Osteoblast (primary cell): Measurements from ENCODE around the gene LLGL1. TPM values are rescaled to one million over a fixed set of nuclear protein-coding genes. Genes with fewer than 3 reads are reported as not detected.

Source experiments
- DNase-seq: peaks from one replicate; pipeline ENCODE4 v3.0.0; 2011; ENCODE audit warnings: low spot score, mixed read lengths; ENCODE audit not compliant: insufficient read length; ENCODE audit errors: missing footprints
- H2AFZ ChIP-seq: 2 replicates; pipeline ENCODE4 v1.6.0; 2011; ENCODE audit warnings: mild to moderate bottlenecking, low read length
- H3K27ac ChIP-seq: 2 replicates; pipeline ENCODE4 v1.5.1; 2011; ENCODE audit warnings: mild to moderate bottlenecking, low read depth, low read length, moderate library complexity
- H3K27me3 ChIP-seq: 2 replicates; pipeline ENCODE4 v1.6.0; 2012; ENCODE audit warnings: mild to moderate bottlenecking, control low read depth, inconsistent platforms, low read length, moderate library complexity; ENCODE audit not compliant: insufficient read depth
- H3K36me3 ChIP-seq: 2 replicates; pipeline ENCODE4 v1.5.1; 2011; ENCODE audit warnings: mild to moderate bottlenecking, low read length, control low read depth, moderate library complexity; ENCODE audit not compliant: insufficient read depth
- H3K4me1 ChIP-seq: 2 replicates; pipeline ENCODE4 v1.5.1; 2011; ENCODE audit warnings: mild to moderate bottlenecking, low read length, control low read depth, moderate library complexity; ENCODE audit not compliant: insufficient read depth
- H3K4me2 ChIP-seq: 2 replicates; pipeline ENCODE4 v1.6.0; 2011; ENCODE audit warnings: mild to moderate bottlenecking, low read length; ENCODE audit not compliant: insufficient read depth
- H3K4me3 ChIP-seq: fragments of 200-600 bp; sonication (generic); 3 replicates; pipeline ENCODE4 v1.5.1; 2012; ENCODE audit warnings: mild to moderate bottlenecking, low read length, inconsistent platforms; ENCODE audit not compliant: insufficient read depth
- H3K79me2 ChIP-seq: 2 replicates; pipeline ENCODE4 v1.6.0; 2012; ENCODE audit warnings: mild to moderate bottlenecking, low read length, control low read depth, inconsistent platforms; ENCODE audit not compliant: insufficient read depth
- H3K9me3 ChIP-seq: 2 replicates; pipeline ENCODE4 v1.5.1; 2011; ENCODE audit warnings: low read depth, low read length, control low read depth
- H4K20me1 ChIP-seq: 2 replicates; pipeline ENCODE4 v1.6.0; 2012; ENCODE audit warnings: mild to moderate bottlenecking, low read length, control low read depth; ENCODE audit not compliant: insufficient read depth
- total RNA-seq: library from RNA; depleted of rRNA; stranded (reverse); fragments of >200 nt; gene quantifications from 2 replicates; pipeline ENCODE4 v1.2.3, GENCODE V29; 2012
- TF ChIP-seq, protein P1 (sequence below): IDR thresholded peaks from 2 replicates; pipeline ENCODE4 v1.5.1; 2011; ENCODE audit warnings: mild to moderate bottlenecking, low read depth, low read length, moderate library complexity; ENCODE audit errors: extremely low read depth

LLGL1 gene
- total RNA-seq, 1 donor = 50.3 TPM

DNA sequence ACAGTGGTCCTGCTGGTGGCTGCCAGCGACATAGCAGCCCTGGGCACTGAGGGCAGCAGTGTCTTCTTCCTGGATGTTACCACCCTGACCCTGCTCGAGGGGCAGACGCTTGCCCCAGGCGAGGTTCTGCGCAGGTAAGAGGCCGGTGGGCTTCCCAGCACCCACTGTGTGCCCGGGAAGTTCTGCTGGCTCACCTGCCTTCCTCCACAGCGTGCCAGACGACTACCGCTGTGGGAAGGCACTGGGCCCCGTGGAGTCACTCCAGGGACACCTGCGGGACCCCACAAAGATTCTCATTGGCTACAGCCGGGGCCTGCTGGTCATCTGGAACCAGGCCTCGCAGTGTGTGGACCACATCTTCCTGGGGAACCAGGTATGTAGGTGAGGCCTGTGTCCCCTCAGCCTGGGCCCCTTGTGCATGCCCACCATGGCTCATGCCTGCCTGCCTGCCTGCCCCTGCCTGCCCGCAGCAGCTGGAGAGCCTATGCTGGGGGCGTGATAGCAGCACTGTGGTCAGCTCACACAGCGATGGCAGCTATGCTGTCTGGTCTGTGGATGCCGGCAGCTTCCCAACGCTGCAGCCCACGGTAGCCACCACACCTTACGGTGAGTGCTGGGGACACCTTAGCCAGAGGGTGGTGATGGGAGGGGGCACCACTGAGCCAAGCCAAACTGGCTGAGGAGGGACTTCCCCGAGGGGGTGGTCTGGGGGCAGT is 8.5 kb downstream of the LLGL1 start:
- no peaks in the 10 kb centered on the region for H3K27me3 ChIP-seq
- TF ChIP-seq, protein P1, sequence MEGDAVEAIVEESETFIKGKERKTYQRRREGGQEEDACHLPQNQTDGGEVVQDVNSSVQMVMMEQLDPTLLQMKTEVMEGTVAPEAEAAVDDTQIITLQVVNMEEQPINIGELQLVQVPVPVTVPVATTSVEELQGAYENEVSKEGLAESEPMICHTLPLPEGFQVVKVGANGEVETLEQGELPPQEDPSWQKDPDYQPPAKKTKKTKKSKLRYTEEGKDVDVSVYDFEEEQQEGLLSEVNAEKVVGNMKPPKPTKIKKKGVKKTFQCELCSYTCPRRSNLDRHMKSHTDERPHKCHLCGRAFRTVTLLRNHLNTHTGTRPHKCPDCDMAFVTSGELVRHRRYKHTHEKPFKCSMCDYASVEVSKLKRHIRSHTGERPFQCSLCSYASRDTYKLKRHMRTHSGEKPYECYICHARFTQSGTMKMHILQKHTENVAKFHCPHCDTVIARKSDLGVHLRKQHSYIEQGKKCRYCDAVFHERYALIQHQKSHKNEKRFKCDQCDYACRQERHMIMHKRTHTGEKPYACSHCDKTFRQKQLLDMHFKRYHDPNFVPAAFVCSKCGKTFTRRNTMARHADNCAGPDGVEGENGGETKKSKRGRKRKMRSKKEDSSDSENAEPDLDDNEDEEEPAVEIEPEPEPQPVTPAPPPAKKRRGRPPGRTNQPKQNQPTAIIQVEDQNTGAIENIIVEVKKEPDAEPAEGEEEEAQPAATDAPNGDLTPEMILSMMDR = no peak
- peaks cover 48% of the 10 kb centered on the region for H3K79me2 ChIP-seq
- H3K4me3 ChIP-seq = no peak overlapping the region
- peaks cover 37% of the 10 kb centered on the region for H3K36me3 ChIP-seq
- no peaks in the 10 kb centered on the region for H3K9me3 ChIP-seq
- H2AFZ ChIP-seq = no peak overlapping the region
- H3K4me1 ChIP-seq = peaks cover 12% of the 10 kb centered on the region
- no peak overlapping the region for H3K27ac ChIP-seq
- DNase-seq = peak; percentile 62
- H3K4me2 ChIP-seq = no peak overlapping the region
- peaks cover 35% of the 10 kb centered on the region for H4K20me1 ChIP-seq

DNA sequence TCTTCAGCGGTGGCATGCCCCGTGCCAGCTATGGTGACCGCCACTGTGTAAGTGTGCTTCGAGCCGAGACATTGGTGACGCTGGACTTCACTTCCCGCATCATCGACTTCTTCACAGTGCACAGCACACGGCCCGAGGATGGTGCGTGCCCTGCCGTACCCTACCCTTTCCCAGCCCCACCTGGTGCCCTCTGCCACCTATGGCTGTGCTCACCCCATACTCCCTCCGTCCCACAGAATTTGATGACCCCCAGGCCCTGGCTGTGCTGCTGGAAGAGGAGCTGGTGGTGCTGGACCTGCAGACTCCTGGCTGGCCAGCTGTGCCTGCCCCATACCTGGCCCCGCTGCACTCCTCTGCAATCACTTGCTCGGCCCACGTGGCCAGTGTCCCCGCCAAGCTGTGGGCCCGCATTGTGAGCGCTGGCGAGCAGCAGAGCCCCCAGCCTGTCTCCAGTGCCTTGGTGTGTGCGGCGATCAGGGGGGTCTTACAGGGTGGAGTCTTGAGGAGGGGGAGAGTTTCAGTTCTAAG is 9.5 kb downstream of the LLGL1 start:
- DNase-seq = peak; percentile 88
- H4K20me1 ChIP-seq = peaks cover 27% of the 10 kb centered on the region
- H3K79me2 ChIP-seq = peaks cover 39% of the 10 kb centered on the region
- TF ChIP-seq, protein P1 = no peak
- H3K9me3 ChIP-seq = no peaks in the 10 kb centered on the region
- no peak overlapping the region for H3K4me3 ChIP-seq
- H3K36me3 ChIP-seq = peaks cover 41% of the 10 kb centered on the region
- H3K27ac ChIP-seq = peak overlapping the region; percentile 87
- H2AFZ ChIP-seq = no peak overlapping the region
- H3K4me1 ChIP-seq = peaks cover 12% of the 10 kb centered on the region
- no peaks in the 10 kb centered on the region for H3K27me3 ChIP-seq
- H3K4me2 ChIP-seq = no peak overlapping the region

DNA sequence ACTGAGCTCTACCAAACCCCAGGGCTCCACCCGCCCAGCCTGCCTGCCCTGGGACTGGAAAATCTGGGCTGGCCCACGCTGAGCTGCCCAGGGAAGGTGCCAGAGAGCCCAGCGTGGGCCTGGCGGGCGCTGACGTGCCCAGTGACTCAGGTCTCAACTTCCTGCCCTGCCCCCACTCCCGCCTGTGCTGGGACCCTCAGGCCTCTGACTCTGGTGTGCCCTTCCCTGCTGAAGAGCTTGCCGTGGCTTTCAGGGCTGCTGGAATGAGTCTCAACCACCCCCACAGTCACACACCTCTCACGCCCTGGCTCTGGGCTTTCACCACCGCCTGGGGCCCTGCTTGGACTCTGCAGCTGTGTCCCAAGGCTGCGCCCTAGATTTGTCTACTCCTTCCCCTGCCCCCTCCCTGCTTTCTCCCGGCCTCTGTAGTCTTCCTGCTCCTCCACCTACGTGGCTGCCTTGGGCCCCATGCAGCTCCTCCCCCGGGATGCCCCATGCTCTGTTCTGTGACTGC is 10.4 kb downstream of the LLGL1 start:
- Histone ChIP-seq H3K36me3 (peaks cover 43% of the 10 kb centered on the region), H3K9me3 (no peaks in the 10 kb centered on the region), H3K4me2 (peak overlapping the region; percentile 10), H3K4me3 (no peak overlapping the region), H3K79me2 (peaks cover 30% of the 10 kb centered on the region), H3K4me1 (peaks cover 12% of the 10 kb centered on the region), H4K20me1 (peaks cover 19% of the 10 kb centered on the region), H2AFZ (peak overlapping the region; percentile 57), H3K27ac (peak overlapping the region; percentile 87), H3K27me3 (no peaks in the 10 kb centered on the region)
- peak; percentile 99 for DNase-seq
- TF ChIP-seq, protein P1 = no peak

GRCh38 chr17:18236494-18236893 is 11.1 kb downstream of the LLGL1 start:
- Histone ChIP-seq H3K79me2 (peaks cover 23% of the 10 kb centered on the region), H4K20me1 (peaks cover 12% of the 10 kb centered on the region), H3K36me3 (peaks cover 50% of the 10 kb centered on the region), H2AFZ (no peak overlapping the region), H3K4me3 (no peak overlapping the region), H3K27me3 (no peaks in the 10 kb centered on the region), H3K27ac (no peak overlapping the region), H3K4me2 (no peak overlapping the region), H3K4me1 (peaks cover 12% of the 10 kb centered on the region), H3K9me3 (no peaks in the 10 kb centered on the region)
- TF ChIP-seq, protein P1 = no peak
- DNase-seq = no peak
